ENCODE results near the gene LPIN2. TPM values are rescaled to one million over a fixed set of nuclear protein-coding genes. Genes with fewer than 3 reads are reported as not detected.

LPIN2 gene
- total RNA-seq, 5 donors from 2014 or later (not counting 1 experiment from before 2014, with no cell fraction given) = 78.9 to 107 (median 88.8) TPM

DNA sequence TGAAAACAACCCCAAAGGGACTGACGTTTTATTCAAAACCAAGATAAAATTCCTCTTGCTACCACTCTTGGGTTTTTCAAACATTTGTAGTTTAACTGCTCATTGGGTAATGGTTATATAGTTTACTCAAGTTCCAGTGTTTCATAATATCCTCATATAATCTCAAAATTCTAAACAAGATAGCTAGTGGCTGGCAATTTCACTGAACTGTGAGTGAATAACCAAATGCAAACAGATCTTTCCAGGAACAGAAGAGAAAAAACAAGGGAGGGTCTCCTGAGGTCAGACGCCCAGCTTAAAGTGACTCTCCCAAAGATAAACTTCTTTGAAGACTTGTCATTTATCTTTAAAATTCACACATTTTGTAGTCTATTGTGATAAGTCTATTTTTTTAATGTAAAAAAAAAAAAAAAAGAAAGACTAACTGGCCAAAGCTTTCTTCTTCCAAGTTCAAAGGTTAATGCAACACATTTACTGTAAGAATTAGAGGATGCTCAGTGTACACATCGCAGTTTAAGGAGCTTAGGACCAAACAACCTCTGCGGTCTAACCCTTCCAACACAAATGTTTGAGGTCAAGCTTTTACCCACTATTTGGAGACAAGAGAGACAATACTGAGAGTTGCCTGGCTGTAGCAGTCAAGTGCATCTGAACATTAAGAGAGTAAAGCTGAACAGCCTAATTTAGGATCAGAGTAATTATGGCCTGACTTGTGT lies 26.6 kb downstream of the LPIN2 start:
- H3K27ac ChIP-seq (ENCODE audit: low read length) = no peak overlapping the region
- no peak for DNase-seq
- Mint-ChIP-seq H3K36me3 (peaks cover 13% of the 10 kb centered on the region), H3K27me3 (no peaks in the 10 kb centered on the region), H3K4me3 (peak overlapping the region in 1 of 3 donors; percentile 7), H3K9me3 (no peaks in the 10 kb centered on the region), H3K4me1 (peaks cover 61 to 84% (median 71%) of the 10 kb centered on the region in 3 donors), H3K27ac (peak overlapping the region; percentile 44 to 89)
- ChIA-PET CTCF (interaction anchor here (0.5 to 8.5 kb wide), 38 partner anchors 8 to 363 kb away, joined by 3 to 197 read pairs (median 6); partner anchors contain the start of gene MYL12A (in 1 of the 2)), POLR2A (interaction anchor here (0.5 to 1.2 kb wide), 13 partner anchors 10 to 378 kb away, joined by 3 to 9 read pairs (median 5); no protein-coding TSS in a partner anchor)
- no peak for ATAC-seq (replicated peaks in 1 of 4)
- no peak overlapping the region for H3K4me3 ChIP-seq (ENCODE audit: control insufficient read depth in 1 of 2, extremely low read depth in 1 of 2, low read length in 1 of 2)
- no peaks in the 10 kb centered on the region for H3K36me3 ChIP-seq (ENCODE audit: control insufficient read depth in 2 of 2, extremely low read depth in 1 of 2, insufficient read depth in 1 of 2, low read length in 1 of 2)
- WGBS (ENCODE audit: insufficient coverage) = no CpG with 5 or more reads among the region's 4 CpGs
- H3K27me3 ChIP-seq (replicated peaks in 1 of 2; ENCODE audit: control insufficient read depth in 2 of 2, extremely low read depth in 1 of 2, insufficient read depth in 2 of 2, low read length in 1 of 2) = no peaks in the 10 kb centered on the region
- peaks cover 14 to 38% of the 10 kb centered on the region in 2 experiments for H3K4me1 ChIP-seq (ENCODE audit: control insufficient read depth in 1 of 2, extremely low read depth in 1 of 2, insufficient read depth in 2 of 2, low read length in 2 of 2)
- no peaks in the 10 kb centered on the region for H3K9me3 ChIP-seq

DNA sequence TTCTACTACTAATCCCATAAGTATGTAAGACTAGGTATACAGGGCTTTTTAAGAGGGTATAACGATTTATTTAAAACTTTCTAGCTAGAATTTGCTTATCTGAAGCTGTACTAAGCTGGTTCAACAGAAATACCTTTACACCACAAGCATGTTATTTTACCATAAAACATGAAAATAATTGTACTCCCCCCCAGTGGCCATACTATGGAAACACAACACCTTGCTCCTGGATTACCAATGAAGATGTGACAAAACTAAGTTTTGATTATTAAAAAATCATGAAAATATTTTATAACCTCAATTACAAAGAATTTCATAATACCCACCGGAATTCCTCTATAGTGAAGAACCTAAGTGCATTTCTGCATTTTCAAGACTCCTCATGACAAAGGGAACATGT lies 27.3 kb downstream of the LPIN2 start:
- Mint-ChIP-seq H3K27ac (peak overlapping the region; percentile 44 to 89), H3K4me3 (peak overlapping the region in 1 of 3 donors; percentile 7), H3K27me3 (no peaks in the 10 kb centered on the region), H3K4me1 (peaks cover 59 to 80% (median 69%) of the 10 kb centered on the region in 3 donors), H3K9me3 (no peaks in the 10 kb centered on the region), H3K36me3 (peaks cover 13% of the 10 kb centered on the region)
- peak in 6 of 35 experiments; percentile 17 to 77 (median 32) for DNase-seq
- Histone ChIP-seq H3K27me3 (replicated peaks in 1 of 2; ENCODE audit: control insufficient read depth in 2 of 2, extremely low read depth in 1 of 2, insufficient read depth in 2 of 2, low read length in 1 of 2) (no peaks in the 10 kb centered on the region), H3K36me3 (ENCODE audit: control insufficient read depth in 2 of 2, extremely low read depth in 1 of 2, insufficient read depth in 1 of 2, low read length in 1 of 2) (no peaks in the 10 kb centered on the region), H3K4me3 (ENCODE audit: control insufficient read depth in 1 of 2, extremely low read depth in 1 of 2, low read length in 1 of 2) (no peak overlapping the region), H3K4me1 (ENCODE audit: control insufficient read depth in 1 of 2, extremely low read depth in 1 of 2, insufficient read depth in 2 of 2, low read length in 2 of 2) (peaks cover 18 to 38% of the 10 kb centered on the region in 2 experiments), H3K9me3 (no peaks in the 10 kb centered on the region), H3K27ac (ENCODE audit: low read length) (no peak overlapping the region)
- POLR2A ChIA-PET = interaction anchor here (0.5 to 1.2 kb wide), 10 partner anchors 15 to 463 kb away, joined by 3 to 8 read pairs (median 4); no protein-coding TSS in a partner anchor
- CTCF ChIA-PET = interaction anchor here (0.6 to 8.5 kb wide), 57 partner anchors 9 to 362 kb away, joined by 3 to 197 read pairs (median 5); partner anchors contain the start of gene MYL12A (in 1 of the 2)
- 67% methylated on average over 1 of the region's 2 CpGs for WGBS (ENCODE audit: insufficient coverage)
- ATAC-seq (replicated peaks in 1 of 4) = peak; percentile 57 to 67 (median 60)

- Mint-ChIP-seq H3K9me3 (no peaks in the 10 kb centered on the region), H3K27me3 (no peaks in the 10 kb centered on the region), H3K27ac (peak overlapping the region; percentile 89 to 97), H3K4me3 (peak overlapping the region in 1 of 3 donors; percentile 76), H3K4me1 (peaks cover 59 to 82% (median 72%) of the 10 kb centered on the region in 3 donors), H3K36me3 (peaks cover 7% of the 10 kb centered on the region)
- ATAC-seq (replicated peaks in 1 of 4) = no peak
- no peaks in the 10 kb centered on the region for H3K36me3 ChIP-seq (ENCODE audit: control insufficient read depth in 2 of 2, extremely low read depth in 1 of 2, insufficient read depth in 1 of 2, low read length in 1 of 2)
- ChIA-PET CTCF (interaction anchor here (0.6 to 8.5 kb wide), 49 partner anchors 8 to 268 kb away, joined by 3 to 197 read pairs (median 5); no protein-coding TSS in a partner anchor), POLR2A (interaction anchor here (0.5 to 1.1 kb wide), 7 partner anchors 20 to 464 kb away, joined by 3 to 4 read pairs (median 4); no protein-coding TSS in a partner anchor)
- no peak overlapping the region for H3K27ac ChIP-seq (ENCODE audit: low read length)
- no peaks in the 10 kb centered on the region for H3K9me3 ChIP-seq
- WGBS (ENCODE audit: insufficient coverage) = 100% methylated on average over 1 of the region's 2 CpGs
- no peak overlapping the region for H3K4me3 ChIP-seq (ENCODE audit: control insufficient read depth in 1 of 2, extremely low read depth in 1 of 2, low read length in 1 of 2)
- H3K27me3 ChIP-seq (replicated peaks in 1 of 2; ENCODE audit: control insufficient read depth in 2 of 2, extremely low read depth in 1 of 2, insufficient read depth in 2 of 2, low read length in 1 of 2) = no peaks in the 10 kb centered on the region
- H3K4me1 ChIP-seq (ENCODE audit: control insufficient read depth in 1 of 2, extremely low read depth in 1 of 2, insufficient read depth in 2 of 2, low read length in 2 of 2) = peaks cover 27 to 47% of the 10 kb centered on the region in 2 experiments
- no peak for DNase-seq
Observed at GRCh38 chr18:2984703-2985261, 28.2 kb downstream of the LPIN2 start.

DNA sequence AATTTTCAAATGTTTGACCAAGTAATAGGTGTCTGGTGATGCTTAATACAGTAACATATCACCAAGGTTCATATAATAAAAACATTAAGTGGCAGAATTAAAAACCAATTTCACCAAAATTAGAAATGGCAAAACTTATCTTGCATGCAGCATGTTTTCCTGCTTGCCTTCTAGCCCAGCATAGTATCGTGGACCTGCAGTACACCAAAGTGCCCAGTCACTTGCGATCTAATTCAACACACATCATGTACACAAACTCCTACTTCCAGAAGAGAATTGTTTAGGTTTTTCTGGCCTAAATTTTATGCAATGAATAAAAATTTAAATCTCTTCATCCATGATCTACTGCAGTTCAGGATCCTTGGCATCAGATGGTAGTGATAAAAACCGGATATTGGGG lies 28.9 kb downstream of the LPIN2 start:
- no peak for ATAC-seq (replicated peaks in 1 of 4)
- no CpG with 5 or more reads among the region's 3 CpGs for WGBS (ENCODE audit: insufficient coverage)
- peak overlapping the region; percentile 89 to 97 for H3K27ac Mint-ChIP-seq
- peak overlapping the region in 1 of 3 donors; percentile 76 for H3K4me3 Mint-ChIP-seq
- Histone ChIP-seq H3K27ac (ENCODE audit: low read length) (no peak overlapping the region), H3K4me1 (ENCODE audit: control insufficient read depth in 1 of 2, extremely low read depth in 1 of 2, insufficient read depth in 2 of 2, low read length in 2 of 2) (peaks cover 32 to 53% of the 10 kb centered on the region in 2 experiments), H3K9me3 (no peaks in the 10 kb centered on the region), H3K36me3 (ENCODE audit: control insufficient read depth in 2 of 2, extremely low read depth in 1 of 2, insufficient read depth in 1 of 2, low read length in 1 of 2) (no peaks in the 10 kb centered on the region), H3K4me3 (ENCODE audit: control insufficient read depth in 1 of 2, extremely low read depth in 1 of 2, low read length in 1 of 2) (no peak overlapping the region), H3K27me3 (replicated peaks in 1 of 2; ENCODE audit: control insufficient read depth in 2 of 2, extremely low read depth in 1 of 2, insufficient read depth in 2 of 2, low read length in 1 of 2) (no peaks in the 10 kb centered on the region)
- no peaks in the 10 kb centered on the region for H3K27me3 Mint-ChIP-seq
- ChIA-PET CTCF (interaction anchor here in 1 of 2 donors (2.2 to 8.5 kb wide), 2 partner anchors 25 to 51 kb away, joined by 14 to 197 read pairs; no protein-coding TSS in a partner anchor), POLR2A (no interaction called here)
- peaks cover 4% of the 10 kb centered on the region for H3K36me3 Mint-ChIP-seq
- no peak for DNase-seq
- no peaks in the 10 kb centered on the region for H3K9me3 Mint-ChIP-seq
- peaks cover 65 to 82% (median 74%) of the 10 kb centered on the region in 3 donors for H3K4me1 Mint-ChIP-seq

DNA sequence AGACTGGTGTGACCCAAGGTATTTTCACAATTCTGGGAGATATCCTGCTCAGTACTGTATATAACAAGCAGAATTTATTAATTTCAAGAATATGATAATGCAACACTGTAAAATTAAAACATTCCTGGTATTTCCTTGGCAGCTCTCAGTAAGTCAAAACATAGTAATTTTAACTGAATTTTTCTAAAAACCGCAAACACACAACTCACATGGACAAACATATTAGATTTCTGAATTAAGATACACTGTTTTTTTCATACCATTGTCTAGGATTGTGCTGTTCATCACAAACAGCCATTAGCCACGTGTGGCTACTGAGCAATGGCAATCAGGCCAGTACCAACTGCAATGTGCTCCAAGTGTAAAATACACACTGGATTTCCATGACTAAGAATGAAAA lies 29.6 kb downstream of the LPIN2 start:
- H3K4me3 Mint-ChIP-seq = peak overlapping the region; percentile 76 to 89 (median 87)
- H3K9me3 ChIP-seq = no peaks in the 10 kb centered on the region
- no CpG with 5 or more reads among the region's 2 CpGs for WGBS (ENCODE audit: insufficient coverage)
- peaks cover 67 to 82% (median 74%) of the 10 kb centered on the region in 3 donors for H3K4me1 Mint-ChIP-seq
- peak overlapping the region; percentile 83 for H3K27ac ChIP-seq (ENCODE audit: low read length)
- H3K4me3 ChIP-seq (ENCODE audit: control insufficient read depth in 1 of 2, extremely low read depth in 1 of 2, low read length in 1 of 2) = no peak overlapping the region
- H3K36me3 ChIP-seq (ENCODE audit: control insufficient read depth in 2 of 2, extremely low read depth in 1 of 2, insufficient read depth in 1 of 2, low read length in 1 of 2) = no peaks in the 10 kb centered on the region
- ChIA-PET POLR2A (interaction anchor here (0.7 to 2.1 kb wide), 3 partner anchors 10 to 24 kb away, joined by 3 to 8 read pairs (median 6); no protein-coding TSS in a partner anchor), CTCF (interaction anchor here (0.7 to 8.5 kb wide), 10 partner anchors 10 to 50 kb away, joined by 3 to 197 read pairs (median 4); no protein-coding TSS in a partner anchor)
- DNase-seq (no peak), ATAC-seq (replicated peaks in 1 of 4) (no peak)
- peaks cover 2% of the 10 kb centered on the region for H3K36me3 Mint-ChIP-seq
- H3K27me3 Mint-ChIP-seq = no peaks in the 10 kb centered on the region
- H3K27me3 ChIP-seq (replicated peaks in 1 of 2; ENCODE audit: control insufficient read depth in 2 of 2, extremely low read depth in 1 of 2, insufficient read depth in 2 of 2, low read length in 1 of 2) = no peaks in the 10 kb centered on the region
- peak overlapping the region; percentile 97 to 99 for H3K27ac Mint-ChIP-seq
- H3K9me3 Mint-ChIP-seq = no peaks in the 10 kb centered on the region
- peaks cover 40 to 61% of the 10 kb centered on the region in 2 experiments for H3K4me1 ChIP-seq (ENCODE audit: control insufficient read depth in 1 of 2, extremely low read depth in 1 of 2, insufficient read depth in 2 of 2, low read length in 2 of 2)
